DOHH2 (cell line): ENCODE measurements around the gene GRID2.

ENCODE experiments used
- H3F3A ChIP-seq: fragments of 200-600 bp; sonication (generic), shearing (Covaris generic); 2 replicates; pipeline ENCODE4 v1.6.0; 2016; ENCODE audit warnings: antibody characterized with exemption, mild to moderate bottlenecking; ENCODE audit not compliant: control insufficient read depth, insufficient read depth
- H3K27ac ChIP-seq: fragments of 200-600 bp; sonication (generic); 2 replicates; pipeline ENCODE4 v1.5.1; 2014; ENCODE audit warnings: low read depth, mild to moderate bottlenecking, low read length, moderate library complexity
- H3K27me3 ChIP-seq: fragments of 200-600 bp; sonication (generic); 2 replicates; pipeline ENCODE4 v1.6.1; 2014; ENCODE audit warnings: mild to moderate bottlenecking, low read length, mixed read lengths; ENCODE audit not compliant: control insufficient read depth
- H3K36me3 ChIP-seq: fragments of 200-600 bp; sonication (generic); 2 replicates; pipeline ENCODE4 v1.6.1; 2014; ENCODE audit warnings: mild to moderate bottlenecking, low read length, moderate library complexity, mixed read lengths; ENCODE audit not compliant: control insufficient read depth
- H3K4me1 ChIP-seq: fragments of 200-600 bp; sonication (generic); 2 replicates; pipeline ENCODE4 v1.6.1; 2014; ENCODE audit warnings: mild to moderate bottlenecking, low read length, mixed read lengths; ENCODE audit not compliant: control insufficient read depth
- H3K4me2 ChIP-seq: fragments of 200-600 bp; sonication (generic); 2 replicates; pipeline ENCODE4 v1.6.0; 2014; ENCODE audit warnings: mild to moderate bottlenecking, low read length, moderate library complexity
- H3K4me3 ChIP-seq: fragments of 200-600 bp; sonication (generic); 2 replicates; pipeline ENCODE4 v1.5.1; 2014; ENCODE audit warnings: mild to moderate bottlenecking, low read length, mixed read lengths
- H3K79me2 ChIP-seq: fragments of 200-600 bp; sonication (generic); 2 replicates; pipeline ENCODE4 v1.6.1; 2014; ENCODE audit warnings: mild to moderate bottlenecking, low read length, mixed read lengths; ENCODE audit not compliant: control insufficient read depth
- H3K9me2 ChIP-seq: fragments of 200-600 bp; sonication (generic); replicated peaks from 2 replicates; pipeline ENCODE4 v1.6.1; 2014; ENCODE audit warnings: mild to moderate bottlenecking, low read length, mixed read lengths; ENCODE audit not compliant: control insufficient read depth
- H3K9me3 ChIP-seq: fragments of 200-600 bp; sonication (generic); 2 replicates; pipeline ENCODE4 v1.6.1; 2014; ENCODE audit warnings: antibody characterized with exemption, low read length, mixed read lengths; ENCODE audit not compliant: control insufficient read depth, insufficient read depth
- H4K20me1 ChIP-seq: fragments of 200-600 bp; sonication (generic); 2 replicates; pipeline ENCODE4 v1.6.0; 2014; ENCODE audit warnings: low read depth, mild to moderate bottlenecking, antibody characterized with exemption, low read length, moderate library complexity; ENCODE audit not compliant: control insufficient read depth, insufficient read depth
- CTCF ChIP-seq: fragments of 200-600 bp; sonication (generic); IDR thresholded peaks from one replicate; pipeline ENCODE4 v1.5.1; 2014; ENCODE audit warnings: antibody characterized with exemption, mild to moderate bottlenecking, low read depth, low read length; ENCODE audit not compliant: poor library complexity, severe bottlenecking
- EZH2phosphoT487 ChIP-seq: fragments of 200-600 bp; sonication (generic); IDR thresholded peaks from 2 replicates; pipeline ENCODE4 v1.6.1; 2017; ENCODE audit warnings: borderline replicate concordance, mild to moderate bottlenecking, antibody characterized with exemption, low read length, moderate library complexity, mixed read lengths

GRID2 gene

GRCh38 chr4:92255920-92256244 is 47.9 kb upstream of the GRID2 start:
- Histone ChIP-seq H3K79me2 (no peaks in the 10 kb centered on the region), H3K4me3 (no peak overlapping the region), H3K9me3 (peaks cover 5% of the 10 kb centered on the region; the same call in 1 of the 2 replicates), H3F3A (no peaks in the 10 kb centered on the region), H3K4me2 (no peak overlapping the region), H3K4me1 (no peaks in the 10 kb centered on the region), H3K27ac (no peak overlapping the region), H3K9me2 (no peaks in the 10 kb centered on the region), H4K20me1 (no peaks in the 10 kb centered on the region), H3K36me3 (no peaks in the 10 kb centered on the region), H3K27me3 (no peaks in the 10 kb centered on the region)
- TF ChIP-seq CTCF = no peak
- TF ChIP-seq EZH2phosphoT487 = no peak

- Histone ChIP-seq H3K27me3 (no peaks in the 10 kb centered on the region), H4K20me1 (no peaks in the 10 kb centered on the region), H3K4me1 (no peaks in the 10 kb centered on the region), H3K27ac (no peak overlapping the region), H3K36me3 (no peaks in the 10 kb centered on the region), H3K79me2 (no peaks in the 10 kb centered on the region), H3K9me2 (no peaks in the 10 kb centered on the region), H3K4me2 (no peak overlapping the region), H3K4me3 (no peak overlapping the region), H3F3A (no peaks in the 10 kb centered on the region), H3K9me3 (peaks cover 5% of the 10 kb centered on the region; the same call in 1 of the 2 replicates)
- TF ChIP-seq EZH2phosphoT487 (no peak), CTCF (no peak)
Observed at GRCh38 chr4:92257931-92258857, 45.6 kb upstream of the GRID2 start.

- H3F3A ChIP-seq = no peaks in the 10 kb centered on the region
- no peak overlapping the region for H3K4me3 ChIP-seq
- no peaks in the 10 kb centered on the region for H3K27me3 ChIP-seq
- H3K27ac ChIP-seq = no peak overlapping the region
- no peaks in the 10 kb centered on the region for H3K36me3 ChIP-seq
- no peaks in the 10 kb centered on the region for H3K9me3 ChIP-seq
- H3K9me2 ChIP-seq = no peaks in the 10 kb centered on the region
- no peak overlapping the region for H3K4me2 ChIP-seq
- no peaks in the 10 kb centered on the region for H3K79me2 ChIP-seq
- TF ChIP-seq CTCF (no peak), EZH2phosphoT487 (no peak)
- H4K20me1 ChIP-seq = no peaks in the 10 kb centered on the region
- H3K4me1 ChIP-seq = no peaks in the 10 kb centered on the region
Observed at GRCh38 chr4:92261256-92261655, 42.5 kb upstream of the GRID2 start.
